Kidney (tissue), 14 donors: ENCODE results near the gene ATRAID. TPM values are rescaled to one million over a fixed set of nuclear protein-coding genes. Genes with fewer than 3 reads are reported as not detected.

Experiments used
- DNase-seq, 5 donors: peaks; one replicate each; pipeline ENCODE4 v3.0.0-alpha.2; 2013 to 2020
- FAIRE-seq: peaks from 2 replicates; lab custom pipeline; 2012; peaks lifted over from hg19 to GRCh38; lab: Jason Lieb, UNC
- H3K27ac ChIP-seq, 2 donors: one replicate each; pipeline ENCODE4 v1.7.0; 2013; ENCODE audit warnings: low read depth in 2 of 2, low read length in 2 of 2, inconsistent platforms in 1 of 2
- H3K27me3 ChIP-seq: one replicate; pipeline ENCODE4 v1.7.1; 2013; ENCODE audit warnings: low read length, inconsistent platforms; ENCODE audit not compliant: control insufficient read depth, insufficient read depth
- H3K36me3 ChIP-seq, 3 donors: one replicate each; pipeline versions ENCODE4 v1.7.0 to v1.7.1; 2013; ENCODE audit warnings: low read length in 3 of 3, control low read depth in 1 of 3, inconsistent platforms in 1 of 3; ENCODE audit not compliant: insufficient read depth in 3 of 3, control insufficient read depth in 2 of 3
- H3K4me1 ChIP-seq, 3 donors: one replicate each; pipeline versions ENCODE4 v1.7.0 to v1.7.1; 2013; ENCODE audit warnings: low read length in 3 of 3, inconsistent platforms in 1 of 3, low read depth in 1 of 3; ENCODE audit not compliant: control insufficient read depth in 2 of 3, insufficient read depth in 2 of 3
- H3K4me3 ChIP-seq, 3 donors: one replicate each; pipeline versions ENCODE4 v1.7.0 to v1.8.1; 2013; ENCODE audit warnings: low read length in 3 of 3, control low read depth in 1 of 3, inconsistent platforms in 1 of 3
- H3K9ac ChIP-seq, 3 donors: one replicate each; pipeline versions ENCODE4 v1.7.0 to v1.7.1; 2013; ENCODE audit warnings: low read length in 3 of 3, control low read depth in 1 of 3, inconsistent platforms in 1 of 3
- H3K9me3 ChIP-seq, 3 donors: one replicate each; pipeline versions ENCODE4 v1.7.0 to v1.7.1; 2013; ENCODE audit warnings: low read length in 3 of 3, control low read depth in 1 of 3, inconsistent platforms in 1 of 3; ENCODE audit not compliant: control insufficient read depth in 2 of 3, insufficient read depth in 1 of 3
- intact Hi-C: fragments of 100-400 bp; cut with DNase I; formaldehyde crosslinking; loops from one replicate; pipeline ENCODE4 v1.11.1; 2022
- polyA plus RNA-seq: library from polyadenylated mRNA; stranded (reverse); fragments of 350-450 nt; fragmentation: Illumina TruSeq; extraction: RNeasy Lipid Tissue Mini Kit (QIAGEN cat#74804); gene quantifications from one replicate; pipeline ENCODE4 v1.2.3, GENCODE V29; 2014; ENCODE audit warnings: low read depth, low replicate concordance; ENCODE audit not compliant: insufficient read depth
- total RNA-seq: library from RNA; stranded (reverse); fragmentation: NEBNext Ultra II Directional; extraction: Animal tissue kit (Norgen Biotek cat#: 25700); gene quantifications from one replicate; pipeline ENCODE4 v1.2.1, GENCODE V29; 2021
- TF ChIP-seq, protein P1 (sequence below): IDR thresholded peaks from 3 replicates; pipeline ENCODE4 v1.5.1; 2012; ENCODE audit warnings: mild to moderate bottlenecking, moderate library complexity, borderline replicate concordance; ENCODE audit not compliant: insufficient read depth; ENCODE audit errors: extremely low read depth
- donor health status: control.
- donor health status: control.
- donor health status: control.
- donor health status: control.
- donor health status: control.
- donor health status: DM: yes; HTN: yes; CAD: no.
- donor health status: Normal renal cell carcinoma (clear cell type).

The ATRAID gene
- total and polyA plus RNA-seq, 2 donors from 2014 or later, result 119 to 279 TPM

DNA sequence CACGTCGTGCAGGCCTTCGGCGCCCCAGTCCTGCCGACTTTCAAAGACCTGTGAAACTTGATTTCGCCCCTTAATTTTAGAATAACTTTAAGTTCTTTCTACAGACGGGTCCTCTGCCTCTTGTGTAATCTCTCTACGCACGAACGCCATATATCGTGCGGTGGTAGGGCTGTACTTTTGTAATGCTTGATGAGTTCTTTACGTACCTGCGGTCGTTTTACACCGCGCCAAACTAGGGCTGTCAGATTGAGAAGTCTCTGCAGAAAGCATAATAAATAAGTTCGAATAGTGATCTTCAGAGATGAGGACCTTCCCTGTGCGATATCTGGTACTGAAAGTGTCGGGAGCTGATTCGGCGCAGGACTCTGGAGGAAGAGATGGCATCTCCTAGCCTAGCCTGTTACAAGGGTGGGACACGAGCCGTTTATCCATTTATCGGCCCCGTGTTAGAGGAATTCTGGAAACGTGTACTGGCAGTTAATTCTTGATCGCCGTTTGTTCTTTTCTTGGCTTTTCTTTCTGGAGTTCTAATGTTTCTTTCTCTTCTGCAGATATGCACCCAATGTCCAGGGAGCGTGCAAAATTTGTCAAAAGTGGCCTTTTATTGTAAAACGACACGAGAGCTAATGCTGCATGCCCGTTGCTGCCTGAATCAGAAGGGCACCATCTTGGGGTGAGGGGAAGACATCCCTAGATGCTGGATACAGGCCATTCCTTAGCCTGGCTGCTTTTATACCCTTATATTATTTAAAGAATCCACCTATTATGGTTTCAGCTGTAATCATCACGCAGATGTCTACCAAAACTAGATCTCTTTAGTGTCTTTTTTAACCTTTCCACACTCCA lies 1.0 kb downstream of the ATRAID start:
- Histone ChIP-seq H3K36me3 (peaks cover 0 to 11% (median 0%) of the 10 kb centered on the region in 3 donors), H3K9me3 (no peaks in the 10 kb centered on the region), H3K4me1 (peaks cover 5 to 9% (median 5%) of the 10 kb centered on the region in 3 donors), H3K27ac (peak overlapping the region; percentile 97 to 98), H3K4me3 (peak overlapping the region; percentile 73 to 92 (median 84)), H3K9ac (peak overlapping the region; percentile 57 to 97 (median 94)), H3K27me3 (no peaks in the 10 kb centered on the region)
- TF ChIP-seq, protein P1, sequence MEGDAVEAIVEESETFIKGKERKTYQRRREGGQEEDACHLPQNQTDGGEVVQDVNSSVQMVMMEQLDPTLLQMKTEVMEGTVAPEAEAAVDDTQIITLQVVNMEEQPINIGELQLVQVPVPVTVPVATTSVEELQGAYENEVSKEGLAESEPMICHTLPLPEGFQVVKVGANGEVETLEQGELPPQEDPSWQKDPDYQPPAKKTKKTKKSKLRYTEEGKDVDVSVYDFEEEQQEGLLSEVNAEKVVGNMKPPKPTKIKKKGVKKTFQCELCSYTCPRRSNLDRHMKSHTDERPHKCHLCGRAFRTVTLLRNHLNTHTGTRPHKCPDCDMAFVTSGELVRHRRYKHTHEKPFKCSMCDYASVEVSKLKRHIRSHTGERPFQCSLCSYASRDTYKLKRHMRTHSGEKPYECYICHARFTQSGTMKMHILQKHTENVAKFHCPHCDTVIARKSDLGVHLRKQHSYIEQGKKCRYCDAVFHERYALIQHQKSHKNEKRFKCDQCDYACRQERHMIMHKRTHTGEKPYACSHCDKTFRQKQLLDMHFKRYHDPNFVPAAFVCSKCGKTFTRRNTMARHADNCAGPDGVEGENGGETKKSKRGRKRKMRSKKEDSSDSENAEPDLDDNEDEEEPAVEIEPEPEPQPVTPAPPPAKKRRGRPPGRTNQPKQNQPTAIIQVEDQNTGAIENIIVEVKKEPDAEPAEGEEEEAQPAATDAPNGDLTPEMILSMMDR, result no peak
- FAIRE-seq (no peak), DNase-seq (peak in 2 of 5 donors; percentile 52 to 83)
- intact Hi-C loops, result no loop called here

DNA sequence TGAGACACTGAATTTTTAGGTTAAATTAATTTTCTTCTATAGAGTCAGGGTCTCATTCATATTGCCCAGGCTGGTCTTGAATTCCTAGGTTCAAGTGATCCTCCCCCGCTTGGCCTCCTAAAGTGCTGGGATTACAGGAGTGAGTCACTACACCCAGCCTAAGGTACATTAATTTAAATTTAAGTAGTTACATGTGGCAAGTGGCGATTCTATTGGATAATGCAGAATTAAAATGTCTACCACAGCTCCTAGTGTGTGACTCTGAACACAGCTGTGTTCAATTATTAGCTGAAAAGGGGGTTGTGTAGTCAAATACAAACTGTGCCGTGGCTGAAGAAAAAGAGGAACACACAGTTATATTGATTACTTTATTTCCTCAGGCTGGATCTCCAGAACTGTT lies 3.1 kb downstream of the ATRAID start:
- H3K4me1 ChIP-seq, result peaks cover 5 to 11% (median 5%) of the 10 kb centered on the region in 3 donors
- intact Hi-C loops, result no loop called here
- TF ChIP-seq, protein P1, result no peak
- no peak overlapping the region for H3K9ac ChIP-seq
- no peak overlapping the region for H3K4me3 ChIP-seq
- no peaks in the 10 kb centered on the region for H3K27me3 ChIP-seq
- no peaks in the 10 kb centered on the region for H3K9me3 ChIP-seq
- peaks cover 0 to 11% (median 0%) of the 10 kb centered on the region in 3 donors for H3K36me3 ChIP-seq
- FAIRE-seq (no peak), DNase-seq (no peak)
- H3K27ac ChIP-seq, result no peak overlapping the region

GRCh38 chr2:27216416-27217137 lies 4.7 kb downstream of the ATRAID start:
- H3K9ac ChIP-seq, result peak overlapping the region in 2 of 3 donors; percentile 6 to 28
- H3K27ac ChIP-seq, result peak overlapping the region in 1 of 2 donors; percentile 50
- H3K36me3 ChIP-seq, result peaks cover 2 to 11% (median 4%) of the 10 kb centered on the region in 3 donors
- FAIRE-seq (no peak), DNase-seq (no peak)
- H3K9me3 ChIP-seq, result no peaks in the 10 kb centered on the region
- peaks cover 5 to 7% (median 5%) of the 10 kb centered on the region in 3 donors for H3K4me1 ChIP-seq
- TF ChIP-seq, protein P1, result no peak
- no peaks in the 10 kb centered on the region for H3K27me3 ChIP-seq
- H3K4me3 ChIP-seq, result peak overlapping the region; percentile 43 to 79 (median 63)
- intact Hi-C loops, result no loop called here
